Stomach (tissue), 9 donors: ENCODE data around the gene LGALS14. TPM values are rescaled to one million over a fixed set of nuclear protein-coding genes. Genes with fewer than 3 reads are reported as not detected.

Experiments used
- DNase-seq, 2 donors: peaks; one replicate each; pipeline versions ENCODE4 v3.0.0 to v3.0.0-alpha.2; 2013 to 2019
- H3K27ac ChIP-seq, 5 donors: fragments of 200-600 bp in 4 of 5; sonication (generic) in 4 of 5; one replicate each; pipeline ENCODE4 v1.5.1; 2013 to 2019; ENCODE audit warnings: mild to moderate bottlenecking in 1 of 5, moderate library complexity in 1 of 5
- H3K27me3 ChIP-seq, 3 donors: fragments of 200-600 bp; sonication (generic); one replicate each; pipeline ENCODE4 v1.5.1; 2017 to 2019; ENCODE audit warnings: mixed run types in 1 of 3
- H3K36me3 ChIP-seq, 4 donors: fragments of 200-600 bp; sonication (generic); 1 replicate in 3 of 4; 2 replicates in 1 of 4; pipeline ENCODE4 v1.5.1; 2016 to 2019
- H3K4me1 ChIP-seq, 4 donors: fragments of 200-600 bp; sonication (generic); one replicate each; pipeline ENCODE4 v1.5.1; 2016 to 2019
- H3K4me3 ChIP-seq, 4 donors: fragments of 200-600 bp; sonication (generic) in 3 of 4; one replicate each; pipeline ENCODE4 v1.5.1; 2016 to 2019; ENCODE audit warnings: mild to moderate bottlenecking in 1 of 4
- H3K9me3 ChIP-seq, 4 donors: fragments of 200-600 bp; sonication (generic); one replicate each; pipeline ENCODE4 v1.5.1; 2016 to 2019
- CTCF ChIP-seq, 7 experiments: fragments of 450-650 bp in 4 of 7; fragments of 200-600 bp in 3 of 7; sonication (generic) in 3 of 7; IDR thresholded peaks; one replicate each; pipeline ENCODE4 v1.5.1; 2016 to 2019; ENCODE audit warnings: antibody characterized with exemption in 7 of 7, control low read depth in 2 of 7, mild to moderate bottlenecking in 1 of 7
- EP300 ChIP-seq: sonication (generic); formaldehyde crosslinking; IDR thresholded peaks from one replicate; pipeline ENCODE4 v1.6.1; 2017; ENCODE audit warnings: antibody characterized with exemption
- POLR2A ChIP-seq, 4 donors: fragments of 450-650 bp; IDR thresholded peaks; one replicate each; pipeline ENCODE4 v1.6.1; 2016; ENCODE audit warnings: antibody characterized with exemption in 4 of 4, control low read depth in 2 of 4, mild to moderate bottlenecking in 1 of 4, moderate library complexity in 1 of 4
- POLR2AphosphoS5 ChIP-seq, 3 donors: sonication (generic); formaldehyde crosslinking; IDR thresholded peaks; one replicate each; pipeline ENCODE4 v1.6.1; 2016; ENCODE audit warnings: antibody characterized with exemption in 3 of 3
- WGBS, 5 donors: extraction: QIAGEN DNeasy Blood & Tissue Kit in 3 of 5; methylation state at CpG; one replicate each; pipeline versions ENCODE4 v1.1.5 to v1.1.7; 2013 to 2018; 5-methylcytosine and 5-hydroxymethylcytosine counted together
- intact Hi-C: fragments of 100-400 bp; cut with DNase I; formaldehyde crosslinking; loops from one replicate; pipeline ENCODE4 v1.15.1; 2023; ENCODE audit warnings: low total_unique reads
- polyA plus RNA-seq, 3 donors: library from polyadenylated mRNA; stranded (reverse); fragments of 200-250 nt; gene quantifications; one replicate each; pipeline ENCODE4 v1.2.3, GENCODE V29; 2013
- total RNA-seq, 5 donors: library from RNA; depleted of rRNA; stranded (reverse); fragments of >200 nt; gene quantifications; one replicate each; pipeline versions ENCODE4 v1.1.0 to v1.2.3, GENCODE V29; 2014 to 2016
- donor health status: healthy with polysubstance abuse.
- donor health status: Bipolar disorder and iron deficiency.
- donor health status: healthy.

The LGALS14 gene
- total and polyA plus RNA-seq, 8 donors: not detected

- H3K27ac ChIP-seq: no peak overlapping the region
- no peaks in the 10 kb centered on the region for H3K9me3 ChIP-seq
- no peak overlapping the region for H3K4me3 ChIP-seq
- peaks cover 0 to 6% (median 0%) of the 10 kb centered on the region in 3 donors for H3K27me3 ChIP-seq
- 65 to 81% (median 77%) methylated on average over 1 of the region's 1 CpG for WGBS, 5 donors
- TF ChIP-seq POLR2A (IDR thresholded peaks at IDR 0.05) (no peak), CTCF (IDR thresholded peaks at IDR 0.05) (no peak), EP300 (no peak), POLR2AphosphoS5 (IDR thresholded peaks at IDR 0.05) (no peak)
- no peak for DNase-seq
- no peaks in the 10 kb centered on the region for H3K36me3 ChIP-seq
- intact Hi-C loops: no loop called here
- H3K4me1 ChIP-seq: no peaks in the 10 kb centered on the region
These were observed 36.1 kb downstream of the LGALS14 start for GRCh38 chr19:39740395-39740794.

GRCh38 chr19:39745643-39746042, 41.4 kb downstream of the LGALS14 start:
- TF ChIP-seq POLR2AphosphoS5 (IDR thresholded peaks at IDR 0.05) (no peak), POLR2A (IDR thresholded peaks at IDR 0.05) (no peak), EP300 (no peak), CTCF (IDR thresholded peaks at IDR 0.05) (no peak)
- intact Hi-C loops: no loop called here
- no peaks in the 10 kb centered on the region for H3K27me3 ChIP-seq
- H3K27ac ChIP-seq: no peak overlapping the region
- no peak overlapping the region for H3K4me3 ChIP-seq
- no peaks in the 10 kb centered on the region for H3K9me3 ChIP-seq
- no peak for DNase-seq
- no peaks in the 10 kb centered on the region for H3K4me1 ChIP-seq
- H3K36me3 ChIP-seq: no peaks in the 10 kb centered on the region
- 54 to 76% (median 69%) methylated on average over 3 of the region's 3 CpGs for WGBS, 5 donors

GRCh38 chr19:39746836-39747529, 42.7 kb downstream of the LGALS14 start:
- peaks cover 0 to 3% (median 0%) of the 10 kb centered on the region in 3 donors for H3K27me3 ChIP-seq
- peak overlapping the region in 2 of 5 donors; percentile 13 to 16 for H3K27ac ChIP-seq
- TF ChIP-seq EP300 (no peak), POLR2AphosphoS5 (IDR thresholded peaks at IDR 0.05) (no peak), POLR2A (IDR thresholded peaks at IDR 0.05) (no peak), CTCF (IDR thresholded peaks at IDR 0.05) (no peak)
- peak; percentile 26 to 58 for DNase-seq
- intact Hi-C loops: no loop called here
- H3K4me1 ChIP-seq: no peaks in the 10 kb centered on the region
- no peaks in the 10 kb centered on the region for H3K9me3 ChIP-seq
- H3K4me3 ChIP-seq: no peak overlapping the region
- WGBS, 5 donors: 58 to 73% (median 68%) methylated on average over 3 to 4 of the region's 4 CpGs
- no peaks in the 10 kb centered on the region for H3K36me3 ChIP-seq

GRCh38 chr19:39749981-39750380, 45.7 kb downstream of the LGALS14 start:
- peaks cover 0 to 15% (median 0%) of the 10 kb centered on the region in 3 donors for H3K27me3 ChIP-seq
- no peaks in the 10 kb centered on the region for H3K4me1 ChIP-seq
- no peak for TF ChIP-seq EP300
- TF ChIP-seq POLR2A (IDR thresholded peaks at IDR 0.05): no peak
- H3K27ac ChIP-seq: no peak overlapping the region
- no peak for DNase-seq
- H3K9me3 ChIP-seq: no peaks in the 10 kb centered on the region
- WGBS, 5 donors: 74 to 84% (median 77%) methylated on average over 5 of the region's 5 CpGs
- H3K4me3 ChIP-seq: no peak overlapping the region
- no peaks in the 10 kb centered on the region for H3K36me3 ChIP-seq
- intact Hi-C loops: no loop called here

GRCh38 chr19:39752390-39752789, 48.1 kb downstream of the LGALS14 start:
- H3K9me3 ChIP-seq: no peaks in the 10 kb centered on the region
- TF ChIP-seq EP300 (no peak), POLR2AphosphoS5 (IDR thresholded peaks at IDR 0.05) (no peak), POLR2A (IDR thresholded peaks at IDR 0.05) (no peak), CTCF (IDR thresholded peaks at IDR 0.05) (no peak)
- intact Hi-C loops: no loop called here

More at GRCh38 chr19:39752390-39752789, 48.1 kb downstream of the LGALS14 start:
- Histone ChIP-seq H3K4me3 (no peak overlapping the region), H3K27ac (no peak overlapping the region), H3K4me1 (no peaks in the 10 kb centered on the region), H3K27me3 (peaks cover 0 to 15% (median 0%) of the 10 kb centered on the region in 3 donors), H3K36me3 (no peaks in the 10 kb centered on the region)
- DNase-seq: no peak
